Measurements from ENCODE around the gene PYROXD2.

The PYROXD2 gene

GRCh38 chr10:98427011-98427515 is 12.1 kb upstream of the PYROXD2 start:
- no peak for TF ChIP-seq CTCF (conservative IDR thresholded peaks at IDR 0.05; ENCODE audit: low read length)
- no peak for DNase-seq (ENCODE audit: low read depth)
- H3K4me3 ChIP-seq (ENCODE audit: low read length): no peak overlapping the region

- TF ChIP-seq CTCF (conservative IDR thresholded peaks at IDR 0.05; ENCODE audit: low read length): peak; percentile 65
- no peak overlapping the region for H3K4me3 ChIP-seq (ENCODE audit: low read length)
- DNase-seq (ENCODE audit: low read depth): peak; percentile 26
Observed at GRCh38 chr10:98425511-98426352, 10.8 kb upstream of the PYROXD2 start.

- no peak overlapping the region for H3K4me3 ChIP-seq (ENCODE audit: low read length)
- no peak for TF ChIP-seq CTCF (conservative IDR thresholded peaks at IDR 0.05; ENCODE audit: low read length)
- no peak for DNase-seq (ENCODE audit: low read depth)
Observed at GRCh38 chr10:98424295-98425254, 9.6 kb upstream of the PYROXD2 start.

- no peak for DNase-seq (ENCODE audit: low read depth)
- TF ChIP-seq CTCF (conservative IDR thresholded peaks at IDR 0.05; ENCODE audit: low read length): no peak
- no peak overlapping the region for H3K4me3 ChIP-seq (ENCODE audit: low read length)
Observed at GRCh38 chr10:98423691-98424120, 8.7 kb upstream of the PYROXD2 start.

GRCh38 chr10:98422182-98422581 is 7.2 kb upstream of the PYROXD2 start:
- no peak for DNase-seq (ENCODE audit: low read depth)
- TF ChIP-seq CTCF (conservative IDR thresholded peaks at IDR 0.05; ENCODE audit: low read length): no peak
- H3K4me3 ChIP-seq (ENCODE audit: low read length): no peak overlapping the region

- H3K4me3 ChIP-seq (ENCODE audit: low read length): no peak overlapping the region
- TF ChIP-seq CTCF (conservative IDR thresholded peaks at IDR 0.05; ENCODE audit: low read length): no peak
- no peak for DNase-seq (ENCODE audit: low read depth)
Observed at GRCh38 chr10:98420786-98421185, 5.8 kb upstream of the PYROXD2 start.

All from AG10803 (cell line).